GM10248 (cell line): ENCODE measurements around the gene MAP7D2.

ENCODE experiments used
- CTCF ChIA-PET: fragments of 300-600 bp; sonication (Branson Sonifier 250); formaldehyde crosslinking; extraction: SDS; loops from one replicate; lab custom pipeline; 2021; ENCODE audit warnings: antibody characterized with exemption; lab: Yijun Ruan, JAX
- POLR2A ChIA-PET: fragments of 350-650 bp; sonication (Branson Sonifier 250); formaldehyde crosslinking; extraction: SDS; loops from one replicate; lab custom pipeline; 2020; ENCODE audit warnings: antibody characterized with exemption; lab: Yijun Ruan, JAX
- DNase-seq: peaks from one replicate; pipeline ENCODE4 v3.0.0; 2012; ENCODE audit errors: extremely low spot score
- CTCF ChIP-seq: IDR thresholded peaks from 2 replicates; pipeline ENCODE4 v1.5.1; 2012; ENCODE audit warnings: mild to moderate bottlenecking, low read depth; ENCODE audit errors: extremely low read depth, missing control alignments, control extremely low read depth

Gene MAP7D2

DNA sequence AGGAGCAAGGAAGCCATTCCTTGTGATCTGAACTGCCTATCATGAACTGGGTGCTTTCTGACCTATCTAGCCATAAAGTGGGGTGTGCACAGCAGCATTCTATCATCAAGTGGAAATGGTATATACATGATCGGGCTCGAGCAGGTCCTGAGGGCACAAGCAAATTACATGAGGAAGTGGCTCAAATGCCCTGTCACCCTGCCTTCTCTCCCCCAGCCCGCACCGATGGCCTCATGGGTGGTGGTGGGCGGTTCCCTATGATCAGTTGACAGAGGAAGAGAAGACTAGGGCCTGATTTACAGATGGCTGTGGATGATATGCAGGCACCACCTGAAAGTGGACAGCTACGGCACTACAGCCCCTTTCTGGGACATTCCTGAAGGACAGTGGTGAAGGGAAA is 79.5 kb downstream of the MAP7D2 start:
- ChIA-PET POLR2A (no interaction called here), CTCF (no interaction called here)
- no peak for DNase-seq
- TF ChIP-seq CTCF = no peak

DNA sequence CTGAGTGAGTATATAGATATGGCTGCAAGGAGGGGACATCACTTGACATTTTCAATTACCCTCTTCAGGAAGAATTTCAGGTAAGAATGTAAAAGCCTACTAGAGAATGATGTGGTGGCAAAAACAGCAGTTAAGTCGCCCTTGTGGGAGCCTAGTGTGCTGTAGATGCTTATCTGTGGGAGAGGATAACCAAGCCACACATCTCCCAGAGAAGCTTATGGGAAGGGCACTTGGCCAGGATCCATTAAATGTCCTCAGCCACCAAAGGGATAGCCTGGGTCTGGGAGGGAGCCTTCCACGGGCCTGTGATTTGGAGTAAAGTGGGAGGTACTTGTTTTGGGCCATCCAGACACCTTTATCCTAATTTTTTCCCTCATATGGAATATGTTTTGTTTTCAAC is 84.5 kb downstream of the MAP7D2 start:
- TF ChIP-seq CTCF = no peak
- no peak for DNase-seq
- ChIA-PET POLR2A (no interaction called here), CTCF (interaction anchor here (1.0 kb wide), 1 partner anchor 36 kb away, joined by 3 read pairs; no protein-coding TSS in a partner anchor)

DNA sequence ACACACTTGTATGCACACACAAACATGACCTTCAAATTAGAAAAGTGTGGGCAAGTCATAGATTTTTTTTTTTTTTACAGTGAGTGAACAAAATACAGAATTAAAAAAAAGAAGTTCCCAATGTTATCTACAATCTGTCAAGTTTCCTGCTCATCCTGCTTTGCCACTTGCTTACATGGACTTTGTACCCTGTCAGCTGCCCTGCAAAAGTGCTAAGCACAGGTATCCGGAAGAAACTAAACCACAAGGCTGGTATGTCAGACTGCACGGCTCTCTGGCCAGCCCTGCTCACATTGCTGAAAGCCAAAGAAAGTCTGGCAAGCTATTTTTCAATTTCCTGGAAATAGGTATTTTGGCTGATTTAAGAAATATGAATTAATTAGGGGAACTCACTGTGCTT is 87.0 kb downstream of the MAP7D2 start:
- ChIA-PET CTCF (no interaction called here), POLR2A (no interaction called here)
- DNase-seq = no peak
- TF ChIP-seq CTCF = no peak

- CTCF ChIA-PET = no interaction called here
- TF ChIP-seq CTCF = no peak
- POLR2A ChIA-PET = no interaction called here
- no peak for DNase-seq
Measured at GRCh38 chrX:20028588-20028987, 88.1 kb downstream of the MAP7D2 start.

DNA sequence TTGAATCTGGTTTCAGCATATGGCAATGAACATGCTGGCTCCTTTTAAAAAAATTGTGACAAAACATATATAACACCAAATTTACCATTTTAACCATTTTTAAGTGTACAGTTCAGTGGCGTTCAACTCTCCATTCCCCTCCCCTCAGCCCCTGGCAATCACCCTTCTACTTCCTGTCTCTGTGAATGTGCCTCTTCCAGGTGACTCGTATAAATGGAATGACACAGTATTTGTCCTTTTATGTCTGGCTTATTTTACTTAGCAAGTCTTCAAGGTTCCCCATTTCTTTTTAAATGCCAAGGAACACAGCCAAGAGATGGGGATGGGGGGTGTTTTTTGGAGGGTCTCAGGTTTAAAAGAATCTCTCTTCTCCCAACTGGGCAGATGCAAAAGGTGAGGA is 90.4 kb downstream of the MAP7D2 start:
- no peak for DNase-seq
- CTCF ChIA-PET = no interaction called here
- POLR2A ChIA-PET = no interaction called here
- TF ChIP-seq CTCF = no peak

DNA sequence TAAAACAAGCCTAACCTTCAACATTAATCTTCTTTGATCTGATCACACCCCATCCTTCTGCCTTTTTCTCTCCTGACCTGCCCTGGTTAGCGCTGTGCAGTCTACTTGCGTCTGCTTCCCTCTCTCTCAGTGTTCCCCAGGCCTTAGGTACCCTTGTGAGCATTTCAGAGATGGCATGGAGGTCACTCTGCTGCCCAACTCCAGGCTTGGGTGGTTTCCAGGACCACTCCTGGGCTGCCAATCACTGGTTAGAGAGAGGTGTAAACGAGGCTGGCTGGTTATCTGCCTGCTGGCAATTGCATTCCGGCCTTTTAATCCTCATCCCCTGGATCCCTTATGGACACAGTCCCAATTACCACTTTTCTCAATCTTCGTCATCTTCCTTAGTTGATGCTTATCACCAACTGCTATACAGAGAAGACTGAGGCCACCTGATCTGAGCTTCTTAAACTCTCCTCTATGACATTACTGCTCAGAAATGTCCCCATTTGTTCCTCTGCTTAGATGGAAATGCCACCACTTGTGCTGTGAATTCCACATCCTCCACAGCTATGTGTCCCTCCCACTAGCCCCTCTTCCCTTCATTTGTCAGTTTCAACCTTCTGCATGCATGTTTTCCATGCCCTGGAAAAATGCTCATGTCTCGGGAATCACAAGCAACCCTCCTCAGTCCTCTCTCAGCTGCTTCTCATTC is 96.9 kb downstream of the MAP7D2 start:
- ChIA-PET CTCF (no interaction called here), POLR2A (no interaction called here)
- TF ChIP-seq CTCF = no peak
- no peak for DNase-seq

DNA sequence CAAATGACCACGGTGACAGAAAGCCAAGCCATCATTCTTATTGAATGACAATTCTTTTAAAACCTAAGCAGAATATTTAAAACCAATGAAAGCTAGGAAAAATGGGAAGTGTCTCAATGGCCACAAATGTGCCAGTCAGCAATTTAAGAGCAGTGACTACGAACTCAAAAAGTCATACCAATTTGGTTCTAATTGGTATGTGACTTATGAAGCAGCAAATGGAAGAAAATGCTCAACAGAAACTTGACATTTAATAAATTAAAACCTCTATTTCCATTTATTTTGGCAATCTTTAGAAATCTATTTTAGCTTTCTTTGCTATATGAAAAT is 100.1 kb downstream of the MAP7D2 start:
- ChIA-PET CTCF (no interaction called here), POLR2A (no interaction called here)
- TF ChIP-seq CTCF = no peak
- DNase-seq = no peak
